HepG2 (cell line): ENCODE results near the gene TIPRL. TPM values are rescaled to one million over a fixed set of nuclear protein-coding genes. Genes with fewer than 3 reads are reported as not detected.

Source experiments
- AKAP8 ChIP-seq: sonication (generic); formaldehyde crosslinking; IDR thresholded peaks from 2 replicates; pipeline ENCODE4 v1.5.1; 2020; ENCODE audit warnings: mild to moderate bottlenecking, missing genetic modification reagents
- ATF7-NPFF ChIP-seq: sonication (generic); formaldehyde crosslinking; IDR thresholded peaks from 2 replicates; pipeline ENCODE4 v1.8.1; 2023; ENCODE audit warnings: mild to moderate bottlenecking, low read depth, missing genetic modification reagents, moderate library complexity
- HDAC1 ChIP-seq: sonication (generic); formaldehyde crosslinking; IDR thresholded peaks from 2 replicates; pipeline ENCODE4 v1.5.1; 2020; ENCODE audit warnings: mild to moderate bottlenecking, missing genetic modification reagents
- KDM1A ChIP-seq: IDR thresholded peaks from 2 replicates; pipeline ENCODE4 v1.6.1; 2016; ENCODE audit warnings: missing compliant biosample characterization
- NCOA5 ChIP-seq: sonication (generic); formaldehyde crosslinking; IDR thresholded peaks from 2 replicates; pipeline ENCODE4 v1.4.0; 2020; ENCODE audit warnings: missing genetic modification reagents
- PREB ChIP-seq: sonication (generic); formaldehyde crosslinking; IDR thresholded peaks from 2 replicates; pipeline ENCODE4 v1.4.0; 2020; ENCODE audit warnings: missing genetic modification reagents
- TBX2 ChIP-seq: sonication (generic); formaldehyde crosslinking; IDR thresholded peaks from 2 replicates; pipeline ENCODE4 v1.5.0; 2020; ENCODE audit warnings: missing genetic modification reagents, mild to moderate bottlenecking, borderline replicate concordance
- TFDP1 ChIP-seq: IDR thresholded peaks from 2 replicates; pipeline ENCODE4 v1.6.1; 2016; ENCODE audit warnings: missing compliant biosample characterization, missing genetic modification reagents, borderline replicate concordance
- THAP7 ChIP-seq: sonication (generic); formaldehyde crosslinking; IDR thresholded peaks from 2 replicates; pipeline ENCODE4 v1.8.1; 2023; ENCODE audit warnings: mild to moderate bottlenecking, missing genetic modification reagents
- ZNF879 ChIP-seq: sonication (generic); formaldehyde crosslinking; IDR thresholded peaks from 2 replicates; pipeline ENCODE4 v1.8.1; 2023; ENCODE audit warnings: missing genetic modification reagents
- ZNF891 ChIP-seq: sonication (generic); formaldehyde crosslinking; IDR thresholded peaks from 2 replicates; pipeline ENCODE4 v1.5.0; 2020; ENCODE audit warnings: mild to moderate bottlenecking, missing genetic modification reagents
- polyA plus RNA-seq, 8 experiments: library from polyadenylated mRNA; depleted of rRNA in 3 of 8; stranded (reverse) in 7 of 8; unstranded in 1 of 8; fragments of >200 nt; fragmentation: Illumina TruSeq in 4 of 8; extraction: Trizol in 4 of 8; gene quantifications; 2 replicates each; pipeline versions ENCODE4 v1.2.1 to v1.2.3, GENCODE V29; 2011 to 2016; ENCODE audit warnings: low read depth in 4 of 8, missing spikeins in 1 of 8, mixed read lengths in 1 of 8; ENCODE audit not compliant: insufficient read depth in 1 of 8
- total RNA-seq, 5 experiments: library from RNA; depleted of rRNA; stranded (reverse); fragments of >200 nt; fragmentation: Illumina TruSeq; extraction: Trizol; gene quantifications; 2 replicates each; pipeline ENCODE4 v1.2.3, GENCODE V29; 2016; ENCODE audit warnings: low read depth in 1 of 5
- TF ChIP-seq, protein P1 (sequence below): sonication (generic); formaldehyde crosslinking; IDR thresholded peaks from 2 replicates; pipeline ENCODE4 v1.5.1; 2020; ENCODE audit warnings: mild to moderate bottlenecking, missing genetic modification reagents, moderate library complexity
- TF ChIP-seq, protein P2 (sequence below): sonication (generic); formaldehyde crosslinking; IDR thresholded peaks from 2 replicates; pipeline ENCODE4 v1.4.0; 2020; ENCODE audit warnings: mild to moderate bottlenecking, low read depth, missing genetic modification reagents
- TF ChIP-seq, protein P3 (sequence below): sonication (generic); formaldehyde crosslinking; IDR thresholded peaks from 2 replicates; pipeline ENCODE4 v1.4.0; 2020; ENCODE audit warnings: missing genetic modification reagents
- TF ChIP-seq, protein P4 (sequence below): IDR thresholded peaks from 2 replicates; pipeline ENCODE4 v1.6.1; 2016; ENCODE audit warnings: missing biosample characterization, missing genetic modification reagents, low read depth

TIPRL gene
- total and polyA plus RNA-seq, 2 of the 13 experiments (the other 11 are each of a cell fraction or from before 2014, with no cell fraction given) = 10.1 to 22.8 TPM

GRCh38 chr1:168225476-168226190, 46.9 kb downstream of the TIPRL start, which contains the start of gene SFT2D2 (continued):
- TF ChIP-seq, protein P1, sequence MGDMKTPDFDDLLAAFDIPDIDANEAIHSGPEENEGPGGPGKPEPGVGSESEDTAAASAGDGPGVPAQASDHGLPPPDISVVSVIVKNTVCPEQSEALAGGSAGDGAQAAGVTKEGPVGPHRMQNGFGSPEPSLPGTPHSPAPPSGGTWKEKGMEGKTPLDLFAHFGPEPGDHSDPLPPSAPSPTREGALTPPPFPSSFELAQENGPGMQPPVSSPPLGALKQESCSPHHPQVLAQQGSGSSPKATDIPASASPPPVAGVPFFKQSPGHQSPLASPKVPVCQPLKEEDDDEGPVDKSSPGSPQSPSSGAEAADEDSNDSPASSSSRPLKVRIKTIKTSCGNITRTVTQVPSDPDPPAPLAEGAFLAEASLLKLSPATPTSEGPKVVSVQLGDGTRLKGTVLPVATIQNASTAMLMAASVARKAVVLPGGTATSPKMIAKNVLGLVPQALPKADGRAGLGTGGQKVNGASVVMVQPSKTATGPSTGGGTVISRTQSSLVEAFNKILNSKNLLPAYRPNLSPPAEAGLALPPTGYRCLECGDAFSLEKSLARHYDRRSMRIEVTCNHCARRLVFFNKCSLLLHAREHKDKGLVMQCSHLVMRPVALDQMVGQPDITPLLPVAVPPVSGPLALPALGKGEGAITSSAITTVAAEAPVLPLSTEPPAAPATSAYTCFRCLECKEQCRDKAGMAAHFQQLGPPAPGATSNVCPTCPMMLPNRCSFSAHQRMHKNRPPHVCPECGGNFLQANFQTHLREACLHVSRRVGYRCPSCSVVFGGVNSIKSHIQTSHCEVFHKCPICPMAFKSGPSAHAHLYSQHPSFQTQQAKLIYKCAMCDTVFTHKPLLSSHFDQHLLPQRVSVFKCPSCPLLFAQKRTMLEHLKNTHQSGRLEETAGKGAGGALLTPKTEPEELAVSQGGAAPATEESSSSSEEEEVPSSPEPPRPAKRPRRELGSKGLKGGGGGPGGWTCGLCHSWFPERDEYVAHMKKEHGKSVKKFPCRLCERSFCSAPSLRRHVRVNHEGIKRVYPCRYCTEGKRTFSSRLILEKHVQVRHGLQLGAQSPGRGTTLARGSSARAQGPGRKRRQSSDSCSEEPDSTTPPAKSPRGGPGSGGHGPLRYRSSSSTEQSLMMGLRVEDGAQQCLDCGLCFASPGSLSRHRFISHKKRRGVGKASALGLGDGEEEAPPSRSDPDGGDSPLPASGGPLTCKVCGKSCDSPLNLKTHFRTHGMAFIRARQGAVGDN = peak; percentile 99
- TF ChIP-seq TFDP1 (CRISPR knock-in tag) = peak; percentile 94
- TF ChIP-seq, protein P2, sequence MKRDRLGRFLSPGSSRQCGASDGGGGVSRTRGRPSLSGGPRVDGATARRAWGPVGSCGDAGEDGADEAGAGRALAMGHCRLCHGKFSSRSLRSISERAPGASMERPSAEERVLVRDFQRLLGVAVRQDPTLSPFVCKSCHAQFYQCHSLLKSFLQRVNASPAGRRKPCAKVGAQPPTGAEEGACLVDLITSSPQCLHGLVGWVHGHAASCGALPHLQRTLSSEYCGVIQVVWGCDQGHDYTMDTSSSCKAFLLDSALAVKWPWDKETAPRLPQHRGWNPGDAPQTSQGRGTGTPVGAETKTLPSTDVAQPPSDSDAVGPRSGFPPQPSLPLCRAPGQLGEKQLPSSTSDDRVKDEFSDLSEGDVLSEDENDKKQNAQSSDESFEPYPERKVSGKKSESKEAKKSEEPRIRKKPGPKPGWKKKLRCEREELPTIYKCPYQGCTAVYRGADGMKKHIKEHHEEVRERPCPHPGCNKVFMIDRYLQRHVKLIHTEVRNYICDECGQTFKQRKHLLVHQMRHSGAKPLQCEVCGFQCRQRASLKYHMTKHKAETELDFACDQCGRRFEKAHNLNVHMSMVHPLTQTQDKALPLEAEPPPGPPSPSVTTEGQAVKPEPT (CRISPR knock-in tag) = peak; percentile 92; the same call in 1 of the 2 replicates
- no peak for TF ChIP-seq KDM1A (CRISPR knock-in tag)
- no peak; the same call in 1 of the 2 replicates for TF ChIP-seq HDAC1
- peak; percentile 57; the same call in 1 of the 2 replicates for TF ChIP-seq ZNF891 (CRISPR knock-in tag)
- TF ChIP-seq, protein P3, sequence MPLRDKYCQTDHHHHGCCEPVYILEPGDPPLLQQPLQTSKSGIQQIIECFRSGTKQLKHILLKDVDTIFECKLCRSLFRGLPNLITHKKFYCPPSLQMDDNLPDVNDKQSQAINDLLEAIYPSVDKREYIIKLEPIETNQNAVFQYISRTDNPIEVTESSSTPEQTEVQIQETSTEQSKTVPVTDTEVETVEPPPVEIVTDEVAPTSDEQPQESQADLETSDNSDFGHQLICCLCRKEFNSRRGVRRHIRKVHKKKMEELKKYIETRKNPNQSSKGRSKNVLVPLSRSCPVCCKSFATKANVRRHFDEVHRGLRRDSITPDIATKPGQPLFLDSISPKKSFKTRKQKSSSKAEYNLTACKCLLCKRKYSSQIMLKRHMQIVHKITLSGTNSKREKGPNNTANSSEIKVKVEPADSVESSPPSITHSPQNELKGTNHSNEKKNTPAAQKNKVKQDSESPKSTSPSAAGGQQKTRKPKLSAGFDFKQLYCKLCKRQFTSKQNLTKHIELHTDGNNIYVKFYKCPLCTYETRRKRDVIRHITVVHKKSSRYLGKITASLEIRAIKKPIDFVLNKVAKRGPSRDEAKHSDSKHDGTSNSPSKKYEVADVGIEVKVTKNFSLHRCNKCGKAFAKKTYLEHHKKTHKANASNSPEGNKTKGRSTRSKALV = peak; percentile 63; the same call in 1 of the 2 replicates
- TF ChIP-seq, protein P4, sequence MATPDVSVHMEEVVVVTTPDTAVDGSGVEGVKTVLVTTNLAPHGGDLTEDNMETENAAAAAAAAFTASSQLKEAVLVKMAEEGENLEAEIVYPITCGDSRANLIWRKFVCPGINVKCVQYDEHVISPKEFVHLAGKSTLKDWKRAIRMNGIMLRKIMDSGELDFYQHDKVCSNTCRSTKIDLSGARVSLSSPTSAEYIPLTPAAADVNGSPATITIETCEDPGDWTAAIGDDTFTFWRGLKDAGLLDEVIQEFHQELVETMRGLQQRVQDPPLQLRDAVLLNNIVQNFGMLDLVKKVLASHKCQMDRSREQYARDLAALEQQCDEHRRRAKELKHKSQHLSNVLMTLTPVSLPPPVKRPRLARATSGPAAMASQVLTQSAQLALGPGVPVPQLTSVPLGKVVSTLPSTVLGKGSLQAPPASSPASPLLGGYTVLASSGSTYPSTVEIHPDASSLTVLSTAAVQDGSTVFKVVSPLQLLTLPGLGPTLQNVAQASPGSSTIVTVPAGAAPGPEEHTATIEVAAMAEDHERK (CRISPR knock-in tag) = no peak
- TF ChIP-seq THAP7 (CRISPR knock-in tag) = peak; percentile 21
- TF ChIP-seq PREB = no peak
- peak; percentile 83 for TF ChIP-seq ATF7-NPFF
- no peak; the same call in 1 of the 2 replicates for TF ChIP-seq TBX2 (CRISPR knock-in tag)
- TF ChIP-seq ZNF879 (CRISPR knock-in tag) = no peak
- no peak for TF ChIP-seq AKAP8 (CRISPR knock-in tag)
- TF ChIP-seq NCOA5 (CRISPR knock-in tag) = no peak
